GM18498 (cell line): Measurements from ENCODE around the gene LHFPL6.

Experiments used
- ATAC-seq: cut with Tn5 transposase; IDR thresholded peaks from one replicate; pipeline ENCODE4 v1.9.1; 2021; ENCODE audit warnings: mild to moderate bottlenecking, moderate library complexity; ENCODE audit not compliant: unreplicated experiment

LHFPL6 gene

DNA sequence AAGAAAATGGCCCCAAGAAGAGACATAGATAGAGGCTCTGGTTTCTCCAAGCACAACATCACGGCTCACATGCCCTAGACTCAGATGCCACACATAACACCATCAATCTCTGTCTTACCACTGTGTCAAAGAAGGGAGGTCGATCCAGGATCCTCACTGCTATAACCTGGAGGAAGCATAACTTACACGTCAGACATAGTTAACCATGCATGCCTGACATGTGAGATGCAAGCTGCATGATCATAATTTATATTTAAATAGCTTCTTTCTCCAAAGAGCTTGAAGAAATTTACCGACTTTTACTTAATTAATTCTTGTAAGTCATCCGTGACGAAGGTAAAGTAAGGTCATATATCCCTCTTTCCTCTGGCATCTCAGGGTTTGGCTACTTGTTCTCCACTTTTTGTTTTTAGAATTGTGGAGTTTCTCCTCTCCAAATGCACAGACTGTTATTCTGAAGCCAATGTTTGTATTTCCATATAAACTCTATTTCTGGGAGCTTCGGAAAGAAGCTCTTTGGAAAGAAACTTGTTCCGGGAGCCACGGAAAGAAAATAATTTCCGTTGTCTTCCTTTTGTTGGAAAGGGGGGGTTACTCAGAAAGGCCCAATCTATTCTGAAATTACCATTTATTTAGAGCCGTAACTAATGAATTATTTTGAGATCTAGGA, 205.6 kb downstream of the LHFPL6 start:
- ATAC-seq = no peak

- no peak for ATAC-seq
Observed at GRCh38 chr13:39394796-39395678, 208.0 kb downstream of the LHFPL6 start.

DNA sequence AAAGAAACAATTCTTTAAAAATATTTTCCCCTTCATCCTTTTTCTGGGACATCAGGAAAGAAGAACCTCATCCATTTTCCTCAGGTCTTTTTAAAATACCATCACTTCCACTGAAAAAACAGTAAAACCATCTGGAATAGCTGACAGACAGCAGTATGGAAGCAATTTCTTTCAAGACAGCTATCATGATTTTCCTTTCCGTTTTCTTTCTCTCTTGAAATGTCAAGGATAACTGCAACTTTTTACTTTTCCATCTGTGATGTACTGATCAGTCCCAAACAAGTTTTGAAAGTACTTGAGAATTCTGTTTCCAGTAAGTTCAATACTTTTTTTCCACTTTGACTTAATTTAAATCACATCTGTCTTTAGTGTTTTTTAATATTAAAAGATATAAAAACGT, 211.2 kb downstream of the LHFPL6 start:
- ATAC-seq = no peak

DNA sequence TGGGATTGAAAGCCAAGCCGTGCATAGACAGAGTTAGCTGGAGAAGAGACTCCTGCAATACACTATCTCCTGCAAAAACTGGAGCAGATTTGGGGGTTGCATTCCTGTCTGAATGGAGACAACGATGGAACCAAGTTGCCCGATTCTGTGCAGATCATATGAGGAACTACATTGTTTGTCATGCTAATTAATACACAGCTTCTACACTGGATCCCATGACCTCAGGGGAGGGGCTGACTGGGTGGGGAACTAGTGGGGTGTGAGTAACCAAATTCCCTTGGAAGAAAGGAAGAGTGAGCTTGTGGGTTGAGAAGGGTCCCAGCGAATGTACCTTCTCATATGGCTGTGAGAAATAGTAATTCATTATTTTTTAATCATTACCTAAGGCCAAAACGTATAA, 214.0 kb downstream of the LHFPL6 start:
- no peak for ATAC-seq

GRCh38 chr13:39385621-39386231, 217.3 kb downstream of the LHFPL6 start:
- ATAC-seq = no peak

DNA sequence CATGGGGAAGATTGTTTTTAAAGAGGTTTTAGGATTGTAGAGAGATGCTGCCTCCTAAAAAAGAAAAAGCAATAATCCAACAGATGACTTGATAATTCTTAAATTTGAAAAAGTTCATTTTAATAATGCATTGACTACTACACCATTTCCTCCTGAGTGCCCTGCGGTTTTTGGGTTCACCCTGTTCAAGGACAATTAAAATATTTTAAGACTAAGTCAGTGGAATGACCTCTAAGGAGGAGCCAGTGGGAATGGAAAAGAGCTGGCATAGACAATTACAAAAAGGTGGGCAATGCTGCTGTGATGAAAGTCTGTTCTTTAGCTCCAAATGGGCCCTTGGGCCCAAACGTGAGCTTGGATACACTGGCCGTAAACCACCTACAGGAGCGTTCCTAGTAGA, 217.8 kb downstream of the LHFPL6 start:
- no peak for ATAC-seq

DNA sequence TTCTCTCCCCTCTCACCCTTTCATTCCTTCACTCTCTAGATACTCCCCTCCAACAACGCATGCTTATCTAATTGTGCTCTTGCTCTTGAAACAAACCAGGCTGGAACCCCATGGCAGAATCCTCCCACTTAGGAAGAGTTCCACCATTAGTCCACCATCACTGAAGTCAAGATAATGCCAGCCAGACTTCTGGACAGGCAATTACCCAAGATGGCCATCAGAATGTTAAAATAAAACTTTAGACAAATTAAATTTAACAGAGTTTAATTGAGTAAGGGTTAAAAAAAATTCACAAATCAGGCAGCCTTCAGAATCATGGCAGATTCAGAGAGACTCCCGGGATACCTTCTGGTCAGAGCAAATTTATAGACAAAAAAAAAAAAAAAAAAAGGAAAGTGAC, 221.5 kb downstream of the LHFPL6 start:
- ATAC-seq = no peak

DNA sequence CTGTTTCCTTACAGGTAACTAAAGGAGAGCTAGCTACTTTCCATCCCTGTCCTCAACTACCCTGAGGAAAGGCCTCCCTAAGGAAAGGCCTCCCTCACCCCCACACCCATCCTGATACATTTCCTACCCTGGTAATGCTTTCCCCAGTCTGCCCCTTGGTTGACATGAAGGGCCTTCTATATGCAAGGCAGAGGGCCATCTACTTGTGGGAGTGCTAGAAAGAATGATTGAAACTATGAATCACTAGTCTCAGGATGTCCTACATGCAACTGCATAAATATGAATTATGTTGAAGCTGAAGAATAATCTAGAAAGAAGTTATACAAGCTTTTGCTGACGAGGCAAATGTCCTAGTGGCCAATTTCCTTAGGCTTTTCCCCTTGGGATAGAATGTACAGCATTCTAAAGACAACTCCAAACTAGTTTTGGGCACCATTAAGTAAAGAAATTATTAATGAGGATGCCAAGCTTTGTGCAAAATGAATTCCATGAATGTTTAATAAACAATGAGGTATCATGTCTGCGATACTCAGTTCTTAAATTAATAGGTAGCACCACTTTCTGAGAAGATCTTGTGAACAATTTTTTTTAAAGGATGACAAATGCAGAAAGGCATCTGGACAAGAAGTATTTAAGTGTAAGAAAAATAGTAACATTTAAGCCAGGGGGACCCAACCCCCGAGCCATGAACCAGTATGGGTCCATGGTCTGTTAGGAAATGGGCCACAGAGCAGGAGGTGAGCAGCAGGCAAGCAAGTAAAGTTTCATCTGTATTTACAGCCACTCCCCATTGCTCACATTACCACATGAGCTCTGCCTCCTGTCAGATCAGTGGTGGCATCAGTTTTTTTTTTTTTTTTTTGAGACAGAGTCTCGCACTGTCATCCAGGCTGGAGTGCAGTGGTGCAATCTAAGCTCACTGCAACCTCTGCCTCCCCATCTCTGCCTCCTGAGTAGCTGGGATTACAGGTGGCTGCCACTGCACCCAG, 223.0 kb downstream of the LHFPL6 start:
- no peak for ATAC-seq

DNA sequence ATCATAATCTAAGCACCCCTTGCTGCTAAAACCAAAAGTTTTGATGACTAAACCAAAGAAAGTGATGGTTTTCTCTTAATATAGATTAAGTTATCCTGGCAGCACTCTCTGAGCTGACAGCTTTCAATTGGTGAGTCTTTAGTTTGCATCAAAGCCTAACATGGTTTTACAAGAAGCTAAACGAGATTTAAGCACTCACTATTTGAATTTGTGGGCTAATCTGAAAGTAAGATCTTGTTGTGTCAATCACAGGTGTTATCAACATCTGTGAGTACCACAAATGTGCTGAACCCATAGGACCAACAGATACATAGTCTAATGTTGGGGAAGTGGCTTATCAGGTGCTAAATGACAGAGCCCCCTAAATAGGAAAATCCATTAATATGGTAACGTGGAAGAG, 223.9 kb downstream of the LHFPL6 start:
- ATAC-seq = peak; percentile 95

DNA sequence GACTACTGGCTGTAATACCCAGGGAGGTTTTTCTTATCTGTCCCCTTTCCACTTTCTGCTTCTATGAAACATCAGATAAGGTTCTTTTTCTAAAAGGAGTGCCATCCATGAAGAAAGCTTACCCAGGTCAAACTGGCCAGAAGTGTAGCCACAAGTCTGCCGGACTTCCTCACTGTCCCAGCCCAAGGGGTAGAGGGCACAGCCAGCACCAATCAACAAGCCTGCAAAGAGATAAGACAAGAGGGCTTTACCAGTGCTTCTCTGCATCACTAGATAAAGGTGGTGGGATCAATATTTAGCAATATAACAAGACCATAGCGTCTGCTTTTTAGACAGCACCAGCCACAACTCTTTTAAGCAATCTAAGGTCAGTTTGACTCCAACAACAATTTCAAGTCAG, 224.7 kb downstream of the LHFPL6 start:
- ATAC-seq = no peak

DNA sequence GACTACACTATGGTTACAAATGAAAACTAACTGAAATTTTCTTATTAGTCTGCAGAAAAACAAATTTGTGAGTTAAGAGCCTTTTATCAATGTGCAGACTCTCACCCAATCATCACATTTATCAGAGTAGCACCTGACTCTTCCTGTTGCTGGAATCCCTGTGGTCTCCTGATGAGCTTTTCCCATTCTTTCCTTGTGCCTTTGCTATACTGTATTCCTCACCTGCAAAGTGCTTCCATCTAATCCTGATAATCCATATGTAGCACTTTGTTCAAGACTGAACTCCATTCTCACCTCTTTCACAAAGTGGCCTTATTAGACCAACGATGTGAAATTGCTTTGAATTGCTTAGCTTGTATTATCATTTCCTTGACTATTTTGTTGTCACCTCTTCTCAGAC, 225.3 kb downstream of the LHFPL6 start:
- no peak for ATAC-seq

DNA sequence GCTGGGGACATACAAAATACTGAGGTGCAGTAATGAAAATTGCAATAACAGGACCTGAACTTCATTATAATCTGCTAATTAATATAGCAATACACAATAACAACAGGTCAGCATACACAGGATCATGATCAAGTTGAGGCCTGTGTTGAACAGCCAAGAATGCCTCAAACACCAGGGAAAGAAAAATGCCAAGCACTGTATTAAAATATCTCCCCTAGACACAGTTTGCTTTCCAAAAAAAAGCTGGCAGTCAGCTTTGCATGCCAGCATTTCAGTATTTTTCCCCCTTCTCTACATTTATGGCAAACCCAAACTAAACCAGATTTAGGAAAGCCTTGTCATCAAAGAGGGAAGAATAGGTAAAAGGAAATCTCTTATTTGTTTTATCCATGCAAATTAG, 226.9 kb downstream of the LHFPL6 start:
- no peak for ATAC-seq

- ATAC-seq = no peak
Observed at GRCh38 chr13:39375601-39376000, 227.4 kb downstream of the LHFPL6 start.

GRCh38 chr13:39374741-39375189, 228.2 kb downstream of the LHFPL6 start:
- ATAC-seq = no peak

GRCh38 chr13:39373145-39373544, 229.8 kb downstream of the LHFPL6 start:
- no peak for ATAC-seq

DNA sequence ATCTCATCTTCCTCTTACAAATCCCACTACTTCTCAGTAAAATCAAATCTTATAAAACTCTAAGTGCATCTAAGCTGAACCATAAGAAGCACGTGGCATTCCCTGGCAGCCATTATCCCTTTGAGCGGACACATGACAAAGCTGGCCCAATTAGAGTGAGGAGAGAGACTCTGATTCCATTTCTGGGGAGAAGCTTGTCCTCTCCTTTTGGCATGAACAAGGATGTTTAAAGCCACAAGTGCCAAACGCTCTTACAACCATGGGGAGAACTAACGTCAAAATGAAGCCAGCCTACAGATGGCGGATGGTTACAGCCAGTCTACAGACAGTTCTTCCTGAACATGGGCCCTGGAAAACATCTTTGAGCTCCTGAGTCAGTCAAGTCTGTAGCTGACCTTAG, 231.3 kb downstream of the LHFPL6 start:
- ATAC-seq = no peak

DNA sequence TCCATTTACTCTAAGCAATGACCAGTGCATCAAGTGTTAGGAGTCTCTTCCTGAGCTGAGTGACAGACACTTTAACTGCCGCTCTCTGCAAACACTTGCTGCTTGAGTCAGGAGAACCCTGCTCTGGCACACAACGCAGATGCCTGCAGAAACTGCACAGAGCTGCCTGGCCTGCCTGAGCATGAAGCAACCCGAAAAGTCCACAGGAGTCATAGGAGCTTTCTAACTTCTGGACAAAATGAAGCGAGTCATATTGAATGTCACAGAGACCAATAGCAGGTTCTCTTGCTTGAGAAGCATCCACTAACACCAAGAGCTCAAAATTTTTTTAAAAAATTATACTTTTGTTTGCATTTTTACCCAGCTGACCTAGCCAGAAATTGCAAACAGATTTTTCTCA, 232.4 kb downstream of the LHFPL6 start:
- no peak for ATAC-seq

DNA sequence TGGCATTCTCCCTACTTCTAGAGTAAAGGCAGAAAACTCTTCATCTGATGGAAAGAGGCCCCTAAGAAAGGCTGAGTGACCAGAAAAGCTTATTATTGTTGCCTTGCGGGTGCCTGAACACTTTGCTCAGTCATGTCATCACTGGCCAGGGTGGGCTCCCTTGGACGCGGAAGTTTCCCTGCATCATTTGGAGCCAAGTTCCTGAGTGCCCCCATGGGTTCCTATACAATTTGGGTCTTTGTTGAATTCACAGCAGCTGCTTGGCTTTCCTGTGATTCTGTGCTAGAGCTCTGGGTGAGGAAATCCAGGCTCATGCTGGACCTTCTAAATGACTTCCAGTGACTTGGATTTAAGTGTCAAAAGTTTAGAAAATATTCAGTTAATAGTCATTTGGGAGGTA, 232.9 kb downstream of the LHFPL6 start:
- no peak for ATAC-seq

- ATAC-seq = no peak
Observed at GRCh38 chr13:39369161-39369890, 233.7 kb downstream of the LHFPL6 start.

DNA sequence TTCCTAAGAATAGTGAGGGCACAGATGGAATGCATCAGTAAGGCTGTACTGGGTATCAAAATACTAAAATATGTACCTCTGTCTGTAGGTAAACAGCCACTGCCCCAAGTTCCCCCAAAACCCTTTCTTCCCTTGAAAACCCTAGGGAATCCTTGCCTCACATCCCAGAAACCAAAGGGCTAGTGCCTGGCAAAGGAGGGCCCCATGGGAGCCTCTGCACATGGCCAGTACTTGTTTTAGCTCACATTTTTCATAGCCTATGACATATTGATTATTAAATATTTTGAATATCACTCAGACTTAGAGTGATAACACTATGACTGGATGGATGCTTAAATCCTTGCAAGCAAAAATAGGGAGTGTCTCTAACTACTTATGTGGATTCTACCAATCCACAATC, 237.1 kb downstream of the LHFPL6 start:
- ATAC-seq = no peak
